CD8-positive, alpha-beta memory T cell (primary cell): Measurements from ENCODE around the gene C1QTNF1. TPM values are rescaled to one million over a fixed set of nuclear protein-coding genes. Genes with fewer than 3 reads are reported as not detected.

Source experiments
- CTCF ChIA-PET: fragments of 350-600 bp; sonication (Branson Sonifier 250); formaldehyde crosslinking; loops from one replicate; lab custom pipeline; 2021; ENCODE audit warnings: antibody characterized with exemption; lab: Charles Lee
- POLR2A ChIA-PET: fragments of 350-600 bp; sonication (Branson Sonifier 250); formaldehyde crosslinking; loops from one replicate; lab custom pipeline; 2021; ENCODE audit warnings: antibody characterized with exemption; lab: Charles Lee
- DNase-seq, 5 donors: peaks; one replicate each; pipeline versions ENCODE4 v3.0.0 to v3.0.0-alpha.2; 2020 to 2022; ENCODE audit warnings: mixed read lengths in 1 of 5
- H3K27ac ChIP-seq: one replicate; pipeline ENCODE4 v1.7.0; 2013; ENCODE audit warnings: low read depth, mild to moderate bottlenecking, low read length, moderate library complexity
- H3K27me3 ChIP-seq: 2 replicates; pipeline ENCODE4 v1.7.0; 2013; ENCODE audit warnings: low read length, mild to moderate bottlenecking; ENCODE audit not compliant: insufficient read depth, poor library complexity, severe bottlenecking
- H3K36me3 ChIP-seq: 2 replicates; pipeline ENCODE4 v1.7.0; 2013; ENCODE audit warnings: mild to moderate bottlenecking, low read length, moderate library complexity; ENCODE audit not compliant: insufficient read depth
- H3K4me1 ChIP-seq: 2 replicates; pipeline ENCODE4 v1.7.0; 2013; ENCODE audit warnings: mild to moderate bottlenecking, low read length, moderate library complexity; ENCODE audit not compliant: insufficient read depth
- H3K4me3 ChIP-seq: 2 replicates; pipeline ENCODE4 v1.7.0; 2013; ENCODE audit warnings: mild to moderate bottlenecking, low read length
- H3K9me3 ChIP-seq: 2 replicates; pipeline ENCODE4 v1.7.0; 2013; ENCODE audit warnings: mild to moderate bottlenecking, low read length
- H3K27ac Mint-ChIP-seq, 8 donors: one replicate each; pipeline ENCODE4 v1.8.0; 2020 to 2021; ENCODE audit warnings: mixed read lengths in 8 of 8, mild to moderate bottlenecking in 6 of 8, inconsistent platforms in 3 of 8, moderate library complexity in 3 of 8
- H3K27me3 Mint-ChIP-seq, 2 donors: one replicate each; pipeline ENCODE4 v1.8.0; 2020 to 2021; ENCODE audit warnings: mixed read lengths in 2 of 2, mild to moderate bottlenecking in 1 of 2, moderate library complexity in 1 of 2
- H3K36me3 Mint-ChIP-seq, 3 donors: one replicate each; pipeline ENCODE4 v1.8.0; 2020 to 2021; ENCODE audit warnings: mixed read lengths in 3 of 3, inconsistent platforms in 1 of 3, mild to moderate bottlenecking in 1 of 3
- H3K4me1 Mint-ChIP-seq, 3 donors: one replicate each; pipeline ENCODE4 v1.8.0; 2020 to 2021; ENCODE audit warnings: mixed read lengths in 3 of 3, inconsistent platforms in 1 of 3, mild to moderate bottlenecking in 1 of 3
- H3K4me3 Mint-ChIP-seq, 7 donors: one replicate each; pipeline ENCODE4 v1.8.0; 2020 to 2021; ENCODE audit warnings: mixed read lengths in 7 of 7, mild to moderate bottlenecking in 6 of 7, moderate library complexity in 4 of 7, inconsistent platforms in 2 of 7
- H3K9me3 Mint-ChIP-seq, 5 donors: one replicate each; pipeline ENCODE4 v1.8.0; 2020 to 2022; ENCODE audit warnings: mixed read lengths in 5 of 5, mild to moderate bottlenecking in 3 of 5, moderate library complexity in 2 of 5, inconsistent platforms in 1 of 5
- polyA plus RNA-seq: library from polyadenylated mRNA; unstranded; fragments of 300-500 nt; fragmentation: Illumina TruSeq; gene quantifications from one replicate; pipeline ENCODE4 v1.2.3, GENCODE V29; 2021
- total RNA-seq, 2 experiments: library from RNA; stranded (reverse); gene quantifications; one replicate each; pipeline ENCODE4 v1.2.3, GENCODE V29; 2021

C1QTNF1 gene
- total and polyA plus RNA-seq, 3 experiments from 2014 or later, result 0.22 TPM; not detected in 2

- no peaks in the 10 kb centered on the region for H3K9me3 ChIP-seq
- POLR2A ChIA-PET, result no interaction called here
- H3K4me3 Mint-ChIP-seq, result no peak overlapping the region
- H3K36me3 Mint-ChIP-seq, result peaks cover 0 to 68% (median 6%) of the 10 kb centered on the region in 3 donors
- DNase-seq, result no peak
- H3K9me3 Mint-ChIP-seq, result no peaks in the 10 kb centered on the region
- H3K27me3 Mint-ChIP-seq, result no peaks in the 10 kb centered on the region
- peaks cover 10 to 30% (median 12%) of the 10 kb centered on the region in 3 donors for H3K4me1 Mint-ChIP-seq
- CTCF ChIA-PET, result interaction anchor here (1.1 kb wide), 1 partner anchor 41 kb away, joined by 4 read pairs; no protein-coding TSS in a partner anchor
- peaks cover 7% of the 10 kb centered on the region for H3K4me1 ChIP-seq
- H3K27ac ChIP-seq, result no peak overlapping the region
- H3K36me3 ChIP-seq, result peaks cover 20% of the 10 kb centered on the region
- peak overlapping the region in 2 of 8 donors; percentile 50 to 81 for H3K27ac Mint-ChIP-seq
- H3K4me3 ChIP-seq, result no peak overlapping the region
- H3K27me3 ChIP-seq, result no peaks in the 10 kb centered on the region
These were observed 23.4 kb upstream of the C1QTNF1 start for GRCh38 chr17:79000396-79001189.

- CTCF ChIA-PET, result no interaction called here
- Histone ChIP-seq H3K36me3 (peaks cover 12% of the 10 kb centered on the region), H3K27me3 (no peaks in the 10 kb centered on the region), H3K9me3 (no peaks in the 10 kb centered on the region), H3K4me3 (no peak overlapping the region), H3K4me1 (peaks cover 15% of the 10 kb centered on the region), H3K27ac (no peak overlapping the region)
- Mint-ChIP-seq H3K9me3 (no peaks in the 10 kb centered on the region), H3K4me1 (peaks cover 18 to 38% (median 20%) of the 10 kb centered on the region in 3 donors), H3K27me3 (no peaks in the 10 kb centered on the region), H3K36me3 (peaks cover 0 to 60% (median 6%) of the 10 kb centered on the region in 3 donors), H3K27ac (peak overlapping the region in 4 of 8 donors; percentile 54 to 81 (median 74)), H3K4me3 (no peak overlapping the region)
- POLR2A ChIA-PET, result no interaction called here
- DNase-seq, result no peak
These were observed 22.6 kb upstream of the C1QTNF1 start for GRCh38 chr17:79001190-79002020.

DNA sequence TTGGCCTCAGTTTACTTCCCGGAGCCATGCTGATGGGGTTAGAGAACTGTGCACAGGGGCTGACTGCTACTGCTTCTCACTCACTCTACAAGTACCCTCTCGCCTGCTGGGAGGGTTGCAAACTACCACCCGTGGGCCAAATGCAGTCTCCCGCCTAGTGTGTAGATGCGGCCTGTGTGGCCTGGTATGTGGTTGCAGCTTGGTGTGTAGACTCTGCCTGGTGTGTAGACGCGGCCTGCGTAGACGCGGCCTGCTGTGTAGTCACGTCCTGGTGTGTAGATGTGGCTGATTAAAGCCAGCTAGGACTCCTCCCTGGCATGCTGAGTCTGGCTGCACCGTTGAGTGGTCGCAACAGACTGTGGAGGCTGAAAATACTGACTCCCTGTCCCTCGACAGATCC, 21.7 kb upstream of the C1QTNF1 start:
- Mint-ChIP-seq H3K4me1 (peaks cover 26 to 47% (median 28%) of the 10 kb centered on the region in 3 donors), H3K27ac (peak overlapping the region in 3 of 8 donors; percentile 6 to 74 (median 66)), H3K27me3 (no peaks in the 10 kb centered on the region), H3K9me3 (no peaks in the 10 kb centered on the region), H3K36me3 (peaks cover 0 to 56% (median 8%) of the 10 kb centered on the region in 3 donors), H3K4me3 (no peak overlapping the region)
- ChIA-PET CTCF (no interaction called here), POLR2A (no interaction called here)
- Histone ChIP-seq H3K36me3 (peaks cover 5% of the 10 kb centered on the region), H3K27ac (no peak overlapping the region), H3K4me1 (peaks cover 23% of the 10 kb centered on the region), H3K27me3 (no peaks in the 10 kb centered on the region), H3K4me3 (no peak overlapping the region), H3K9me3 (no peaks in the 10 kb centered on the region)
- no peak for DNase-seq

- Histone ChIP-seq H3K4me1 (peaks cover 30% of the 10 kb centered on the region), H3K36me3 (peaks cover under 1% of the 10 kb centered on the region), H3K27ac (no peak overlapping the region), H3K27me3 (no peaks in the 10 kb centered on the region), H3K9me3 (no peaks in the 10 kb centered on the region), H3K4me3 (no peak overlapping the region)
- POLR2A ChIA-PET, result no interaction called here
- DNase-seq, result no peak
- Mint-ChIP-seq H3K27ac (peak overlapping the region in 3 of 8 donors; percentile 45 to 66 (median 50)), H3K9me3 (no peaks in the 10 kb centered on the region), H3K4me1 (peaks cover 34 to 54% (median 35%) of the 10 kb centered on the region in 3 donors), H3K27me3 (peaks cover 0 to 2% of the 10 kb centered on the region in 2 donors), H3K4me3 (peak overlapping the region in 1 of 7 donors; percentile 40), H3K36me3 (peaks cover 0 to 50% (median 6%) of the 10 kb centered on the region in 3 donors)
- CTCF ChIA-PET, result interaction anchor here (1.0 kb wide), 1 partner anchor 20 kb away, joined by 3 read pairs; no protein-coding TSS in a partner anchor
These were observed 21.0 kb upstream of the C1QTNF1 start for GRCh38 chr17:79002796-79003593.

- H3K4me1 Mint-ChIP-seq, result peaks cover 42 to 63% (median 44%) of the 10 kb centered on the region in 3 donors
- no peaks in the 10 kb centered on the region for H3K36me3 ChIP-seq
- no peak overlapping the region for H3K4me3 Mint-ChIP-seq
- peak overlapping the region in 2 of 8 donors; percentile 45 to 80 for H3K27ac Mint-ChIP-seq
- no peak overlapping the region for H3K27ac ChIP-seq
- H3K9me3 Mint-ChIP-seq, result no peaks in the 10 kb centered on the region
- H3K4me1 ChIP-seq, result peaks cover 39% of the 10 kb centered on the region
- H3K4me3 ChIP-seq, result no peak overlapping the region
- DNase-seq, result no peak
- peaks cover 0 to 2% of the 10 kb centered on the region in 2 donors for H3K27me3 Mint-ChIP-seq
- ChIA-PET POLR2A (no interaction called here), CTCF (interaction anchor here (1.0 kb wide), 1 partner anchor 19 kb away, joined by 3 read pairs; no protein-coding TSS in a partner anchor)
- H3K36me3 Mint-ChIP-seq, result peaks cover 0 to 46% (median 6%) of the 10 kb centered on the region in 3 donors
- no peaks in the 10 kb centered on the region for H3K27me3 ChIP-seq
- H3K9me3 ChIP-seq, result no peaks in the 10 kb centered on the region
These were observed 20.1 kb upstream of the C1QTNF1 start for GRCh38 chr17:79003661-79004411.

- Mint-ChIP-seq H3K4me1 (peaks cover 45 to 71% (median 52%) of the 10 kb centered on the region in 3 donors), H3K27ac (peak overlapping the region in 6 of 8 donors; percentile 17 to 89 (median 50)), H3K36me3 (peaks cover 0 to 46% (median 4%) of the 10 kb centered on the region in 3 donors), H3K4me3 (peak overlapping the region in 5 of 7 donors; percentile 1 to 58 (median 37)), H3K9me3 (peaks cover 0 to 2% (median 0%) of the 10 kb centered on the region in 5 donors), H3K27me3 (peaks cover 0 to 10% of the 10 kb centered on the region in 2 donors)
- POLR2A ChIA-PET, result no interaction called here
- Histone ChIP-seq H3K36me3 (no peaks in the 10 kb centered on the region), H3K4me3 (peak overlapping the region; percentile 31), H3K9me3 (no peaks in the 10 kb centered on the region), H3K4me1 (peaks cover 48% of the 10 kb centered on the region), H3K27me3 (no peaks in the 10 kb centered on the region), H3K27ac (no peak overlapping the region)
- CTCF ChIA-PET, result no interaction called here
- DNase-seq, result no peak
These were observed 18.7 kb upstream of the C1QTNF1 start for GRCh38 chr17:79005063-79005861.
